Sigmoid colon (tissue), 7 donors: ENCODE data around the gene NRXN2. TPM values are rescaled to one million over a fixed set of nuclear protein-coding genes. Genes with fewer than 3 reads are reported as not detected.

Source experiments
- DNase-seq: peaks from one replicate; pipeline ENCODE4 v3.0.0-alpha.2; 2019
- H3K27ac ChIP-seq, 4 donors: fragments of 200-600 bp; sonication (generic); one replicate each; pipeline ENCODE4 v1.5.1; 2016 to 2019; ENCODE audit warnings: mild to moderate bottlenecking in 1 of 4
- H3K27me3 ChIP-seq, 3 donors: fragments of 200-600 bp; sonication (generic); one replicate each; pipeline ENCODE4 v1.5.1; 2019; ENCODE audit warnings: mild to moderate bottlenecking in 1 of 3
- H3K36me3 ChIP-seq, 4 donors: fragments of 200-600 bp; sonication (generic); one replicate each; pipeline ENCODE4 v1.5.1; 2016 to 2019
- H3K4me1 ChIP-seq, 4 donors: fragments of 200-600 bp; sonication (generic); one replicate each; pipeline ENCODE4 v1.5.1; 2017 to 2019
- H3K4me3 ChIP-seq, 4 donors: fragments of 200-600 bp; sonication (generic); one replicate each; pipeline ENCODE4 v1.5.1; 2017 to 2019; ENCODE audit warnings: mild to moderate bottlenecking in 2 of 4, moderate library complexity in 1 of 4
- H3K9me3 ChIP-seq, 4 donors: fragments of 200-600 bp in 3 of 4; sonication (generic) in 3 of 4; one replicate each; pipeline versions ENCODE4 v1.5.1 to v1.6.1; 2013 to 2019
- EP300 ChIP-seq, 4 donors: sonication (generic); formaldehyde crosslinking; IDR thresholded peaks; one replicate each; pipeline ENCODE4 v1.6.1; 2017; ENCODE audit warnings: antibody characterized with exemption in 4 of 4
- POLR2A ChIP-seq, 2 donors: fragments of 450-650 bp; IDR thresholded peaks; one replicate each; pipeline ENCODE4 v1.6.1; 2016; ENCODE audit warnings: antibody characterized with exemption in 2 of 2, mild to moderate bottlenecking in 2 of 2, moderate library complexity in 2 of 2
- POLR2AphosphoS5 ChIP-seq, 4 donors: sonication (generic); formaldehyde crosslinking; IDR thresholded peaks; one replicate each; pipeline ENCODE4 v1.6.1; 2017; ENCODE audit warnings: antibody characterized with exemption in 4 of 4
- WGBS, 2 donors: extraction: QIAGEN DNeasy Blood & Tissue Kit; methylation state at CpG; one replicate each; pipeline ENCODE4 v1.1.7; 2013; 5-methylcytosine and 5-hydroxymethylcytosine counted together
- intact Hi-C: fragments of 100-400 bp; cut with DNase I; formaldehyde crosslinking; loops from one replicate; pipeline ENCODE4 v1.15.1; 2023
- polyA plus RNA-seq, 3 donors: library from polyadenylated mRNA; stranded (reverse); fragments of 200-250 nt; gene quantifications; one replicate each; pipeline ENCODE4 v1.2.3, GENCODE V29; 2013
- total RNA-seq, 4 donors: library from RNA; depleted of rRNA; stranded (reverse); fragments of >200 nt; gene quantifications; one replicate each; pipeline ENCODE4 v1.1.0, GENCODE V29; 2016
- TF ChIP-seq, protein P1 (sequence below), 4 experiments: fragments of 450-650 bp in 3 of 4; fragments of 200-600 bp in 1 of 4; IDR thresholded peaks; one replicate each; pipeline ENCODE4 v1.5.1; 2016 to 2019; ENCODE audit warnings: antibody characterized with exemption in 4 of 4, mild to moderate bottlenecking in 3 of 4, moderate library complexity in 2 of 4
- donor health status: healthy with polysubstance abuse.
- donor health status: Bipolar disorder and iron deficiency.
- donor health status: healthy.

Gene NRXN2
- total and polyA plus RNA-seq, 7 donors, result 0.23 to 20.5 (median 6.8) TPM

DNA sequence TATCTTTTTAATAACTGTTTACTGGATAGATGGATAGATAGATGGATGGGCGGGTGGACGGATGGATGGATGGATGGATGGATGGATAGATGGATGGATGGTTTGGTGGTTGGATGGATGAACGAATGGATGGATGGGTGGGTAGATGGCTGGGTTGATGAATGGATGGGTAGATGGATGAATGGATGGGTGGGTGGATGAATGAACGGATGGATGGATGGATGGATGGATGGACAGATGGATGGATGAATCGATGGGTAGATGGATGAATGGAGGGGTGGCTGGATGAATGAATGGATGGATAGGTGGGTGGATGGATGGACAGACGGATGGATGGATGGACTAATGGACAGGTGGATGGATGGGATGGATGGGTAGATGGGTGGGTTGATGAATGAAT is 145.8 kb downstream of the NRXN2 start:
- TF ChIP-seq POLR2A (IDR thresholded peaks at IDR 0.05), result no peak
- no peak for TF ChIP-seq POLR2AphosphoS5 (IDR thresholded peaks at IDR 0.05)
- TF ChIP-seq, protein P1, sequence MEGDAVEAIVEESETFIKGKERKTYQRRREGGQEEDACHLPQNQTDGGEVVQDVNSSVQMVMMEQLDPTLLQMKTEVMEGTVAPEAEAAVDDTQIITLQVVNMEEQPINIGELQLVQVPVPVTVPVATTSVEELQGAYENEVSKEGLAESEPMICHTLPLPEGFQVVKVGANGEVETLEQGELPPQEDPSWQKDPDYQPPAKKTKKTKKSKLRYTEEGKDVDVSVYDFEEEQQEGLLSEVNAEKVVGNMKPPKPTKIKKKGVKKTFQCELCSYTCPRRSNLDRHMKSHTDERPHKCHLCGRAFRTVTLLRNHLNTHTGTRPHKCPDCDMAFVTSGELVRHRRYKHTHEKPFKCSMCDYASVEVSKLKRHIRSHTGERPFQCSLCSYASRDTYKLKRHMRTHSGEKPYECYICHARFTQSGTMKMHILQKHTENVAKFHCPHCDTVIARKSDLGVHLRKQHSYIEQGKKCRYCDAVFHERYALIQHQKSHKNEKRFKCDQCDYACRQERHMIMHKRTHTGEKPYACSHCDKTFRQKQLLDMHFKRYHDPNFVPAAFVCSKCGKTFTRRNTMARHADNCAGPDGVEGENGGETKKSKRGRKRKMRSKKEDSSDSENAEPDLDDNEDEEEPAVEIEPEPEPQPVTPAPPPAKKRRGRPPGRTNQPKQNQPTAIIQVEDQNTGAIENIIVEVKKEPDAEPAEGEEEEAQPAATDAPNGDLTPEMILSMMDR (IDR thresholded peaks at IDR 0.05), result no peak
- no peak for TF ChIP-seq EP300 (IDR thresholded peaks at IDR 0.05)
- intact Hi-C loops, result no loop called here
- no peaks in the 10 kb centered on the region for H3K4me1 ChIP-seq
- no peaks in the 10 kb centered on the region for H3K27me3 ChIP-seq
- no peaks in the 10 kb centered on the region for H3K9me3 ChIP-seq
- WGBS, 2 donors, result 91 to 93% methylated on average over 6 of the region's 6 CpGs
- peak; percentile 2 for DNase-seq
- no peak overlapping the region for H3K27ac ChIP-seq
- H3K4me3 ChIP-seq, result no peak overlapping the region
- H3K36me3 ChIP-seq, result no peaks in the 10 kb centered on the region

- intact Hi-C loops, result no loop called here
- 77 to 87% methylated on average over 8 of the region's 8 CpGs for WGBS, 2 donors
- H3K36me3 ChIP-seq, result no peaks in the 10 kb centered on the region
- TF ChIP-seq EP300 (IDR thresholded peaks at IDR 0.05) (no peak), POLR2AphosphoS5 (IDR thresholded peaks at IDR 0.05) (no peak), POLR2A (IDR thresholded peaks at IDR 0.05) (no peak)
- TF ChIP-seq, protein P1 (IDR thresholded peaks at IDR 0.05), result no peak
- no peak for DNase-seq
- H3K9me3 ChIP-seq, result no peaks in the 10 kb centered on the region
- H3K4me3 ChIP-seq, result no peak overlapping the region
- no peak overlapping the region for H3K27ac ChIP-seq
- H3K4me1 ChIP-seq, result no peaks in the 10 kb centered on the region
- H3K27me3 ChIP-seq, result no peaks in the 10 kb centered on the region
These were observed 150.9 kb downstream of the NRXN2 start for GRCh38 chr11:64572143-64572542.

- intact Hi-C loops, result no loop called here
- TF ChIP-seq, protein P1 (IDR thresholded peaks at IDR 0.05), result no peak
- TF ChIP-seq EP300 (IDR thresholded peaks at IDR 0.05), result no peak
- Histone ChIP-seq H3K27ac (no peak overlapping the region), H3K27me3 (no peaks in the 10 kb centered on the region), H3K4me1 (no peaks in the 10 kb centered on the region), H3K9me3 (no peaks in the 10 kb centered on the region), H3K36me3 (no peaks in the 10 kb centered on the region), H3K4me3 (no peak overlapping the region)
- DNase-seq, result no peak
- WGBS, 2 donors, result 26 to 69% methylated on average over 22 of the region's 22 CpGs
These were observed 151.4 kb downstream of the NRXN2 start for GRCh38 chr11:64571410-64572091.

- no peak overlapping the region for H3K27ac ChIP-seq
- WGBS, 2 donors, result 88 to 90% methylated on average over 11 of the region's 11 CpGs
- intact Hi-C loops, result no loop called here
- no peak overlapping the region for H3K4me3 ChIP-seq
- no peaks in the 10 kb centered on the region for H3K27me3 ChIP-seq
- H3K4me1 ChIP-seq, result no peaks in the 10 kb centered on the region
- H3K36me3 ChIP-seq, result no peaks in the 10 kb centered on the region
- H3K9me3 ChIP-seq, result no peaks in the 10 kb centered on the region
- TF ChIP-seq POLR2AphosphoS5 (IDR thresholded peaks at IDR 0.05) (no peak), EP300 (IDR thresholded peaks at IDR 0.05) (no peak), POLR2A (IDR thresholded peaks at IDR 0.05) (no peak)
- TF ChIP-seq, protein P1 (IDR thresholded peaks at IDR 0.05), result no peak
- peak; percentile 21 for DNase-seq
These were observed 152.0 kb downstream of the NRXN2 start for GRCh38 chr11:64571050-64571409.

- intact Hi-C loops, result no loop called here
- no peak for TF ChIP-seq POLR2AphosphoS5 (IDR thresholded peaks at IDR 0.05)
- no peak for TF ChIP-seq EP300 (IDR thresholded peaks at IDR 0.05)
- TF ChIP-seq POLR2A (IDR thresholded peaks at IDR 0.05), result no peak
- TF ChIP-seq, protein P1 (IDR thresholded peaks at IDR 0.05), result no peak
- Histone ChIP-seq H3K27me3 (no peaks in the 10 kb centered on the region), H3K9me3 (no peaks in the 10 kb centered on the region), H3K27ac (no peak overlapping the region), H3K4me1 (no peaks in the 10 kb centered on the region), H3K4me3 (no peak overlapping the region), H3K36me3 (no peaks in the 10 kb centered on the region)
- 25 to 64% methylated on average over 3 of the region's 3 CpGs for WGBS, 2 donors
- no peak for DNase-seq
These were observed 152.7 kb downstream of the NRXN2 start for GRCh38 chr11:64570341-64570740.
